ENCODE measurements around the gene NFAM1.

The NFAM1 gene

DNA sequence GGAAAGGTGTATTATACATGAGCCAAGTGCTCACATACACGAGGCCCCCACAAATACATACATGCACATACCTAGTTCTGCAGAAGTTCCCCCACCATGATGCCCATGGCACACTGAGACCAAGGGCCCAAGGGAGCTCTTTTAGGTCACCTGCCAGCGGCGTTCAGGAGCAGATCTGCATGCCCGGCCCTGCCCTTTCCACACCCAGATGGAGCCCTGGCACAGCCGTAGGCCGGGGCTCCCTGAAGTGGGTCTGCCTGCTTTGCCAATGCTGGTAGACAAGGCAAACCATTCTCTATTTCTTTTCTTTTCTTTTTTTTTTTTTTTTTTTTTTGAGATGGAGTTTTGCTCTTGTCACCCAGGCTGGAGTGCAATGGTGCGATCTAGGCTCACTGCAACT, 21.5 kb downstream of the NFAM1 start:
- DNase-seq (ENCODE audit: low read depth), result no peak
- in situ Hi-C loops (cut with HindIII; ENCODE audit: low sequenced_read_pairs), result no loop called here
- TF ChIP-seq, protein P1, sequence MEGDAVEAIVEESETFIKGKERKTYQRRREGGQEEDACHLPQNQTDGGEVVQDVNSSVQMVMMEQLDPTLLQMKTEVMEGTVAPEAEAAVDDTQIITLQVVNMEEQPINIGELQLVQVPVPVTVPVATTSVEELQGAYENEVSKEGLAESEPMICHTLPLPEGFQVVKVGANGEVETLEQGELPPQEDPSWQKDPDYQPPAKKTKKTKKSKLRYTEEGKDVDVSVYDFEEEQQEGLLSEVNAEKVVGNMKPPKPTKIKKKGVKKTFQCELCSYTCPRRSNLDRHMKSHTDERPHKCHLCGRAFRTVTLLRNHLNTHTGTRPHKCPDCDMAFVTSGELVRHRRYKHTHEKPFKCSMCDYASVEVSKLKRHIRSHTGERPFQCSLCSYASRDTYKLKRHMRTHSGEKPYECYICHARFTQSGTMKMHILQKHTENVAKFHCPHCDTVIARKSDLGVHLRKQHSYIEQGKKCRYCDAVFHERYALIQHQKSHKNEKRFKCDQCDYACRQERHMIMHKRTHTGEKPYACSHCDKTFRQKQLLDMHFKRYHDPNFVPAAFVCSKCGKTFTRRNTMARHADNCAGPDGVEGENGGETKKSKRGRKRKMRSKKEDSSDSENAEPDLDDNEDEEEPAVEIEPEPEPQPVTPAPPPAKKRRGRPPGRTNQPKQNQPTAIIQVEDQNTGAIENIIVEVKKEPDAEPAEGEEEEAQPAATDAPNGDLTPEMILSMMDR (IDR thresholded peaks at IDR 0.05; ENCODE audit: low read depth, low read length, missing control alignments), result no peak

DNA sequence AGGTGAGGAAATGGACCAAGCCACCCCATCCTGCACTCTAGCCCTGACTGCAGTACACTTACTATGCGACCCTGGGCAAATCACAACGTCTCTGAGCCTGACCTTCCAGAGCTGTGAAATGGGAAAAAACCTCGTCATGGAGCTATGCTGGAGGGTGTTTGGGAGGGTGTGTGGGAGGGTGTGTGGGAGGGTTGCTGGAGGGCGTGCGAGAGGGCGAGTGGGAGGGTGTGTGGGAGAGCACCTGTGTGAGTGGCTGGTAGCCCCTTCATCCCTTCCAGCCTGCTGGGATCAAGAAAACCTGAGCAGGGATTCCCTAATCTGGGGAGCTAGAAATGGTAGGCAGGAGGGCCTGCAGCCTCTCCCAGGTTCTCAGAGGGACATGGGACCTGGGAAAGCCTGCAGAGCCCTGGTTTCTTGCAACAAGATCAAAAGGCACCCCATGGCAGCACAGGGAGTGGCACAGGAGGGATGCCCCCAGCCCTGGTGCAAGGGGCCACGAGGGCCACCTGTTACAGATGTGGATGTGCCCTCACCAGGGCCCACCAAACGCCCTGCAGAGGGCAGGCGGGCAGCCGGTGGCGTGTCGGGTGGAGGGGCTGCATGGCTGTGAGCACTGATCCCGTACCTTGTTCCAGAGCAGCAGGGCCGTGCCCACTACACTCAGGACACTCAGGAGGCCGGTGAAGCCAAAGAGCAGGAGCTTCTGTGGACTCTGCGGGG, 23.2 kb downstream of the NFAM1 start:
- TF ChIP-seq, protein P1 (IDR thresholded peaks at IDR 0.05; ENCODE audit: low read depth, low read length, missing control alignments), result no peak
- DNase-seq (ENCODE audit: low read depth), result no peak
- H3K4me3 ChIP-seq (ENCODE audit: low read depth, low read length), result no peak overlapping the region
- in situ Hi-C loops (cut with HindIII; ENCODE audit: low sequenced_read_pairs), result no loop called here

More for the DNA sequence above, 21.5 kb downstream of the NFAM1 start:
- H3K4me3 ChIP-seq (ENCODE audit: low read depth, low read length), result no peak overlapping the region

DNA sequence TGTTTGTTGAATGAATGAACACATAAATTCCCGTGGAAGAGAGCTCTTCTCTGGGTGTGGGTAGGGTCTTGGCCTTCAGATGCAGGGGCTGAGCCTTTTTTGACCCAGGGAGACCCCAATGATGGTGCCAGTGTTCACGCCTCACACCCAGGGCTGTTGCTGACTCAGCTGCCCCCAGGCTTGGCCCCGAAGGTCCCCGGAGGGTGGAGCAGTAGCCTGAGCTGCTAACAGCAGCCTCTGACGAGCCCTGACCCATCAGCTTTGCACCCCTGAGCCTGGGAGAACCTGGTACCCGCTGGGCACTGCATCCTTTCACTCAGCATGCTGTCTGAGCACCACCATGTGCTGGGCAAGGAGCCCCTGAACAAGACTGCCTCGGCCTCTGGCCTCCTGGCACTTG, 23.9 kb downstream of the NFAM1 start:
- in situ Hi-C loops (cut with HindIII; ENCODE audit: low sequenced_read_pairs), result no loop called here

DNA sequence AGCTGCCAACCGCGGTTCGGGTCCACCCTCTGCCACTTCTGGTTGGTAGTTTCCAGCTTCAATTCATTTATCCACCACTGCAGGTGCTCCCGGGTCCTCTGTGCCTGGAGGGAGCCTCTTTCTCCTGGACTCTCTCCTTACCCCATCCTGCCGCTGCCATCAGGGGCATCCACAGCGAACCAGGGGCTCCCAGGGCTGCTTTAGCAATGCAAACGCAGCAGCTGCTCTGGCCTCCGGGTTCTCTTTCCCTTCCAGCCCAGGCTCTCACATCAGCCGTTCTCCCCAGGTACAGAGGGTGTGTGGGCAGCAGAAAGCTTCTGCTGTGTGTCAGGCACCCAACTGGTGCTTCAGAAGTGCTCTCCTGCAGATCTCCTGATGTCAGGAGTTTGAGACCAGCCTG, 27.9 kb downstream of the NFAM1 start:
- no peak overlapping the region for H3K4me3 ChIP-seq (ENCODE audit: low read depth, low read length)
- TF ChIP-seq, protein P1 (IDR thresholded peaks at IDR 0.05; ENCODE audit: low read depth, low read length, missing control alignments), result no peak
- in situ Hi-C loops (cut with HindIII; ENCODE audit: low sequenced_read_pairs), result no loop called here
- DNase-seq (ENCODE audit: low read depth), result no peak

More for the DNA sequence above, 23.9 kb downstream of the NFAM1 start:
- no peak overlapping the region for H3K4me3 ChIP-seq (ENCODE audit: low read depth, low read length)
- TF ChIP-seq, protein P1 (IDR thresholded peaks at IDR 0.05; ENCODE audit: low read depth, low read length, missing control alignments), result no peak
- no peak for DNase-seq (ENCODE audit: low read depth)

DNA sequence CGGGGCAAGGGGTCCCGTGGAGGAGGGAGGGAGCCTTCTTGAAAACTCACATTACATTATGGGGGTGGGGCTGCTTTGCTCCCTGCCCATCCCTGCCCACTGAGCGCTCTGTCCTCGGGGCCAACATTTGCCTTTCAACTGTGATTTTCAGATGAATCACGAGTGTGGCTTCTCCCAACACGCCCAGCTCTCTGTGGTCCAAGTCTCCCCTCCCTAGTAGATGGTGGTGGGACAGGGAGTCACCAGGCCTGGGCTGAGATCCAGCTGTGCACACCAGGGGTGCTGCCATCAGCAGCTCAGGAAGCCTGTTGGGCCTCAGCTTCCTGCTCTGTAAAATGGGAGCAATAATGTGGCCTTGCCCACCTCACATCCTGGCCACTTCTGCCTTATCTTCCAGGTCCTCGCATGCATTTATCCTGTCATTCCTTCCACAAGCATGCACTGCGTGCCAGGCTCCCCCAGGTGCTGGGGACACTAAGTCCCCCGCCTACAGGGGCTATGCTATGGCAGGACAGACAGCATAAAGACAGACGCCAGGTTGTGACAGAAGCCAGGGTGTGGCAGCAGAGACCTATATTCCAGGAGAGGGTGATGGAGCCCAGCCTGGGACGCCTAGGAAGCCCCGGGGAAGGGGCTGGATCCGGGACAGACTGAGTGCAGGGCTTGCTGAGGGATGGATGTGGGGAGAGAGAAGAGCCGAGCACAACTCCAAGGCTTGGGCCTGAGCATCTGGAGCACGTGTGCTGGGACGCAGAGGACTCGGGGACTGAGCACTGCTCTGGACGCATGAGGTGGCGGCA, 30.5 kb downstream of the NFAM1 start:
- in situ Hi-C loops (cut with HindIII; ENCODE audit: low sequenced_read_pairs), result no loop called here
- no peak overlapping the region for H3K4me3 ChIP-seq (ENCODE audit: low read depth, low read length)
- TF ChIP-seq, protein P1 (IDR thresholded peaks at IDR 0.05; ENCODE audit: low read depth, low read length, missing control alignments), result no peak
- DNase-seq (ENCODE audit: low read depth), result no peak

DNA sequence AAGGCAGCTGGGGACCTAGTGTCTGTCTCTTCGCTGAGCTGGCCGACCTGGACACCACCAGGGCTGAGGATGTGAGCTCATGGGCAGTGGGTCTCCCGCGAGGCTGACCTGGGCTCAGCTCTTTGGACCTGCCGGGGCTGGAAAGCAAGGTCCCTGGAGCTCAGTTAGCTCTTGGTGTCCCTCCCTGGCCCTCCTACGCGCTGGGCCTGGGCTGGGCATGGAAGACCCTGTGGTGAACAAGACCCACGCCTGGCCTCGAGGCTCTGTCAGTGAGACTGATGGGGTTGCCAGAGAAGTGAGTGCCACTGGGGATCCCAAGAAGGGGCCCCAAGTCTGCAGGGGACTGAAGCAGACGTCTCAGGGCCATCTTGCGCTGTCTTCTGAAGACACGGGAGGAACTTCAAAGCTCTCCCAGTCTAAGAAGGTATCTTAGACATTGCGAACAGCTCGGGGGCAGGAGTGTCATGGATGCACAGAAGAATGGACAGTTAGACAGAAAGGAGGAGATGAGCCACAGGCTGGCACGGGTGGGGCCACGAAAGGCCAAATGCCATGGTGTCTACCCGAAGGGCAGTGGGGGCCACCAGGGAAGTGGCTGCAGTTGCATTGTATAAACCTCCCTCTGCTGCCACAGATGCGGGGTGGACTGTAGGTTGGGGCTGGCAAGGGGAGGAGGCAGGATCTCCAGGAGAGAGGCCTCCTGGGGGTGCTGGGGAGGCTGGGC, 31.2 kb downstream of the NFAM1 start:
- in situ Hi-C loops (cut with HindIII; ENCODE audit: low sequenced_read_pairs), result no loop called here
- TF ChIP-seq, protein P1 (IDR thresholded peaks at IDR 0.05; ENCODE audit: low read depth, low read length, missing control alignments), result no peak
- no peak for DNase-seq (ENCODE audit: low read depth)
- no peak overlapping the region for H3K4me3 ChIP-seq (ENCODE audit: low read depth, low read length)

All from astrocyte of the cerebellum (primary cell).